Vagina (tissue), 2 donors: ENCODE results near the gene HEATR5B. TPM values are rescaled to one million over a fixed set of nuclear protein-coding genes. Genes with fewer than 3 reads are reported as not detected.

ENCODE experiments used
- DNase-seq, 2 donors: peaks; one replicate each; pipeline ENCODE4 v3.0.0-alpha.2; 2017; ENCODE audit errors: extremely low spot score in 2 of 2
- H3K27ac ChIP-seq: fragments of 200-600 bp; sonication (generic); one replicate; pipeline ENCODE4 v1.5.1; 2019
- H3K27me3 ChIP-seq: fragments of 200-600 bp; sonication (generic); one replicate; pipeline ENCODE4 v1.5.1; 2019
- H3K36me3 ChIP-seq, 2 donors: fragments of 200-600 bp; sonication (generic); one replicate each; pipeline ENCODE4 v1.5.1; 2017 to 2019
- H3K4me1 ChIP-seq: fragments of 200-600 bp; sonication (generic); one replicate; pipeline ENCODE4 v1.5.1; 2019
- H3K4me3 ChIP-seq, 2 donors: fragments of 200-600 bp; sonication (generic); 1 replicate in 1 of 2; 2 replicates in 1 of 2; pipeline ENCODE4 v1.5.1; 2016 to 2019
- H3K9me3 ChIP-seq: fragments of 200-600 bp; sonication (generic); one replicate; pipeline ENCODE4 v1.5.1; 2019
- POLR2A ChIP-seq, 2 donors: fragments of 450-650 bp; IDR thresholded peaks; one replicate each; pipeline ENCODE4 v1.6.1; 2017; ENCODE audit warnings: antibody characterized with exemption in 2 of 2, mild to moderate bottlenecking in 2 of 2, moderate library complexity in 2 of 2
- POLR2AphosphoS5 ChIP-seq, 2 donors: sonication (generic); formaldehyde crosslinking; IDR thresholded peaks; one replicate each; pipeline ENCODE4 v1.9.0; 2017; ENCODE audit warnings: antibody characterized with exemption in 2 of 2, mild to moderate bottlenecking in 2 of 2, low read depth in 1 of 2; ENCODE audit not compliant: insufficient read depth in 1 of 2
- intact Hi-C: fragments of 100-400 bp; cut with DNase I; formaldehyde crosslinking; loops from one replicate; pipeline ENCODE4 v1.15.1; 2023
- total RNA-seq: library from RNA; depleted of rRNA; stranded (reverse); fragments of >200 nt; gene quantifications from one replicate; pipeline ENCODE4 v1.2.3, GENCODE V29; 2016
- TF ChIP-seq, protein P1 (sequence below), 3 experiments: fragments of 450-650 bp in 2 of 3; fragments of 200-600 bp in 1 of 3; sonication (generic) in 1 of 3; IDR thresholded peaks; one replicate each; pipeline ENCODE4 v1.5.1; 2017 to 2019; ENCODE audit warnings: antibody characterized with exemption in 3 of 3, mild to moderate bottlenecking in 2 of 3, moderate library complexity in 2 of 3

HEATR5B gene
- total RNA-seq, 1 donor from 2014 or later, result 38.3 TPM

- intact Hi-C loops, result no loop called here
- DNase-seq, result no peak
- Histone ChIP-seq H3K9me3 (no peaks in the 10 kb centered on the region), H3K36me3 (peaks cover 0 to 90% of the 10 kb centered on the region in 2 donors), H3K27me3 (no peaks in the 10 kb centered on the region), H3K4me3 (no peak overlapping the region), H3K27ac (no peak overlapping the region), H3K4me1 (no peaks in the 10 kb centered on the region)
- TF ChIP-seq, protein P1, sequence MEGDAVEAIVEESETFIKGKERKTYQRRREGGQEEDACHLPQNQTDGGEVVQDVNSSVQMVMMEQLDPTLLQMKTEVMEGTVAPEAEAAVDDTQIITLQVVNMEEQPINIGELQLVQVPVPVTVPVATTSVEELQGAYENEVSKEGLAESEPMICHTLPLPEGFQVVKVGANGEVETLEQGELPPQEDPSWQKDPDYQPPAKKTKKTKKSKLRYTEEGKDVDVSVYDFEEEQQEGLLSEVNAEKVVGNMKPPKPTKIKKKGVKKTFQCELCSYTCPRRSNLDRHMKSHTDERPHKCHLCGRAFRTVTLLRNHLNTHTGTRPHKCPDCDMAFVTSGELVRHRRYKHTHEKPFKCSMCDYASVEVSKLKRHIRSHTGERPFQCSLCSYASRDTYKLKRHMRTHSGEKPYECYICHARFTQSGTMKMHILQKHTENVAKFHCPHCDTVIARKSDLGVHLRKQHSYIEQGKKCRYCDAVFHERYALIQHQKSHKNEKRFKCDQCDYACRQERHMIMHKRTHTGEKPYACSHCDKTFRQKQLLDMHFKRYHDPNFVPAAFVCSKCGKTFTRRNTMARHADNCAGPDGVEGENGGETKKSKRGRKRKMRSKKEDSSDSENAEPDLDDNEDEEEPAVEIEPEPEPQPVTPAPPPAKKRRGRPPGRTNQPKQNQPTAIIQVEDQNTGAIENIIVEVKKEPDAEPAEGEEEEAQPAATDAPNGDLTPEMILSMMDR (IDR thresholded peaks at IDR 0.05), result no peak
- TF ChIP-seq POLR2A (IDR thresholded peaks at IDR 0.05) (no peak), POLR2AphosphoS5 (IDR thresholded peaks at IDR 0.05; ENCODE audit: insufficient read depth in 1 of 2, low read depth in 1 of 2) (no peak)
Observed at GRCh38 chr2:37059841-37060240, 24.3 kb downstream of the HEATR5B start.

GRCh38 chr2:37052600-37053332 lies 31.4 kb downstream of the HEATR5B start:
- intact Hi-C loops, result no loop called here
- H3K4me1 ChIP-seq, result peaks cover 8% of the 10 kb centered on the region
- no peaks in the 10 kb centered on the region for H3K9me3 ChIP-seq
- peak overlapping the region; percentile 36 for H3K27ac ChIP-seq
- TF ChIP-seq POLR2A (IDR thresholded peaks at IDR 0.05) (no peak), POLR2AphosphoS5 (IDR thresholded peaks at IDR 0.05; ENCODE audit: insufficient read depth in 1 of 2, low read depth in 1 of 2) (no peak)
- TF ChIP-seq, protein P1 (IDR thresholded peaks at IDR 0.05), result no peak
- no peaks in the 10 kb centered on the region for H3K27me3 ChIP-seq
- H3K36me3 ChIP-seq, result peaks cover 0 to 62% of the 10 kb centered on the region in 2 donors
- DNase-seq, result no peak
- no peak overlapping the region for H3K4me3 ChIP-seq

- Histone ChIP-seq H3K27ac (no peak overlapping the region), H3K4me3 (no peak overlapping the region), H3K27me3 (no peaks in the 10 kb centered on the region), H3K9me3 (no peaks in the 10 kb centered on the region), H3K4me1 (no peaks in the 10 kb centered on the region), H3K36me3 (peaks cover 0 to 24% of the 10 kb centered on the region in 2 donors)
- no peak for DNase-seq
- intact Hi-C loops, result no loop called here
- TF ChIP-seq, protein P1 (IDR thresholded peaks at IDR 0.05), result no peak
- no peak for TF ChIP-seq POLR2AphosphoS5 (IDR thresholded peaks at IDR 0.05; ENCODE audit: insufficient read depth in 1 of 2, low read depth in 1 of 2)
- no peak for TF ChIP-seq POLR2A (IDR thresholded peaks at IDR 0.05)
Observed at GRCh38 chr2:37039580-37039979, 44.6 kb downstream of the HEATR5B start.

- TF ChIP-seq POLR2A (IDR thresholded peaks at IDR 0.05), result no peak
- TF ChIP-seq, protein P1 (IDR thresholded peaks at IDR 0.05), result no peak
- TF ChIP-seq POLR2AphosphoS5 (IDR thresholded peaks at IDR 0.05; ENCODE audit: insufficient read depth in 1 of 2, low read depth in 1 of 2), result no peak
- no peaks in the 10 kb centered on the region for H3K27me3 ChIP-seq
- no peak overlapping the region for H3K4me3 ChIP-seq
- no peak overlapping the region for H3K27ac ChIP-seq
- no peaks in the 10 kb centered on the region for H3K4me1 ChIP-seq
- DNase-seq, result no peak
- intact Hi-C loops, result no loop called here
- H3K9me3 ChIP-seq, result no peaks in the 10 kb centered on the region
- peaks cover 0 to 26% of the 10 kb centered on the region in 2 donors for H3K36me3 ChIP-seq
Observed at GRCh38 chr2:37037771-37038170, 46.4 kb downstream of the HEATR5B start.

DNA sequence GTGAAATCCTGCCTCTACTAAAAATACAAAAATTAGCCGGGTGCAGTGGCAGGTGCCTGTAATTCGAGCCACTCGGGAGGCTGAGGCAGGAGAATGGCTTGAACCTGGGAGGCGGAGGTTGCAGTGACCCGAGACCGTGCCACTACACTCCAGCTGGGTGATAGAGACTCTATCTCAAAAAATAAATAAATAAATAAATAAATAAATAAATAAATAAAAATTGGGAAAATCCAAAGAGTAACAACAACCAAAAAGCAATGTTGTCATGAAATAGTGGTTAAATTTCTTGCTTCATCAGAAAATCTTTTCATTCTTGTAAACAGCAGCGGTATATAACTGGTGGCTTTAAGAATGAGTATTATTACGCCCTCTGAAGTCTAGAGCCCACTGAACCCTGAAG lies 54.4 kb downstream of the HEATR5B start:
- Histone ChIP-seq H3K27me3 (no peaks in the 10 kb centered on the region), H3K27ac (no peak overlapping the region), H3K9me3 (no peaks in the 10 kb centered on the region), H3K4me3 (no peak overlapping the region), H3K36me3 (peaks cover 0 to 49% of the 10 kb centered on the region in 2 donors), H3K4me1 (no peaks in the 10 kb centered on the region)
- intact Hi-C loops, result no loop called here
- DNase-seq, result no peak
- TF ChIP-seq POLR2AphosphoS5 (IDR thresholded peaks at IDR 0.05; ENCODE audit: insufficient read depth in 1 of 2, low read depth in 1 of 2), result no peak
- TF ChIP-seq POLR2A (IDR thresholded peaks at IDR 0.05), result no peak
- TF ChIP-seq, protein P1 (IDR thresholded peaks at IDR 0.05), result no peak
